SU-DHL-6 (cell line): ENCODE data around the gene ADM2.
A peak's percentile ranks its signal among the peaks of the same experiment; 100 is the strongest.

ENCODE experiments used
- H2AFZ ChIP-seq: fragments of 200-600 bp; sonication (generic); 2 replicates; pipeline ENCODE4 v1.6.1; 2014; ENCODE audit warnings: low read depth, mild to moderate bottlenecking, moderate library complexity, mixed read lengths, antibody characterized with exemption, low read length; ENCODE audit not compliant: severe bottlenecking
- H3F3A ChIP-seq: fragments of 200-600 bp; shearing (Covaris generic); 2 replicates; pipeline ENCODE4 v1.6.0; 2016; ENCODE audit warnings: antibody characterized with exemption, mild to moderate bottlenecking; ENCODE audit not compliant: insufficient read depth
- H3K27ac ChIP-seq: fragments of 200-600 bp; sonication (generic); 2 replicates; pipeline ENCODE4 v1.5.1; 2016; ENCODE audit warnings: low read depth, mild to moderate bottlenecking, low read length, moderate library complexity, mixed read lengths
- H3K27me3 ChIP-seq: fragments of 200-600 bp; sonication (generic), shearing (Covaris generic); 2 replicates; pipeline ENCODE4 v1.6.0; 2014; ENCODE audit warnings: mild to moderate bottlenecking, low read length
- H3K36me3 ChIP-seq: fragments of 200-600 bp; sonication (generic); 2 replicates; pipeline ENCODE4 v1.6.1; 2014; ENCODE audit warnings: mild to moderate bottlenecking, low read length, mixed read lengths
- H3K4me2 ChIP-seq: fragments of 300-600, 200-600 bp; shearing (Covaris generic), sonication (generic); 2 replicates; pipeline ENCODE4 v1.6.0; 2014; ENCODE audit warnings: low read length, low read depth, mild to moderate bottlenecking; ENCODE audit not compliant: poor library complexity, severe bottlenecking
- H3K4me3 ChIP-seq: fragments of 200-600 bp; sonication (generic); 2 replicates; pipeline ENCODE4 v1.5.1; 2014; ENCODE audit warnings: antibody characterized with exemption, low read length, mild to moderate bottlenecking, mixed read lengths; ENCODE audit not compliant: insufficient read depth, poor library complexity, severe bottlenecking
- H3K79me2 ChIP-seq: fragments of 200-600 bp; sonication (generic); 2 replicates; pipeline ENCODE4 v1.6.1; 2014; ENCODE audit warnings: mild to moderate bottlenecking, low read length, moderate library complexity; ENCODE audit not compliant: insufficient read depth
- H3K9ac ChIP-seq: fragments of 200-600 bp; sonication (generic); 2 replicates; pipeline ENCODE4 v1.7.0; 2014; ENCODE audit warnings: mild to moderate bottlenecking, low read length
- H3K9me2 ChIP-seq: fragments of 200-600 bp; sonication (generic); replicated peaks from 2 replicates; pipeline ENCODE4 v1.6.1; 2014; ENCODE audit warnings: low read length; ENCODE audit not compliant: insufficient read depth
- H3K9me3 ChIP-seq: fragments of 200-600 bp; sonication (generic); 2 replicates; pipeline ENCODE4 v1.6.1; 2014; ENCODE audit warnings: low read length, mixed read lengths; ENCODE audit not compliant: insufficient read depth
- H4K20me1 ChIP-seq: fragments of 200-600 bp; sonication (generic); 2 replicates; pipeline ENCODE4 v1.6.1; 2014; ENCODE audit warnings: low read depth, mild to moderate bottlenecking, antibody characterized with exemption, low read length, moderate library complexity, mixed read lengths
- EZH2phosphoT487 ChIP-seq: fragments of 200-600 bp; sonication (generic), shearing (Covaris generic); conservative IDR thresholded peaks from 2 replicates; pipeline ENCODE4 v1.6.1; 2018; ENCODE audit warnings: mild to moderate bottlenecking, antibody characterized with exemption, low read length, moderate library complexity, mixed read lengths
- TF ChIP-seq, protein P1 (sequence below): fragments of 200-600 bp; sonication (generic); IDR thresholded peaks from one replicate; pipeline ENCODE4 v1.5.1; 2017; ENCODE audit warnings: antibody characterized with exemption, mild to moderate bottlenecking, low read length, moderate library complexity; ENCODE audit not compliant: insufficient read depth, poor library complexity, severe bottlenecking

The ADM2 gene

DNA sequence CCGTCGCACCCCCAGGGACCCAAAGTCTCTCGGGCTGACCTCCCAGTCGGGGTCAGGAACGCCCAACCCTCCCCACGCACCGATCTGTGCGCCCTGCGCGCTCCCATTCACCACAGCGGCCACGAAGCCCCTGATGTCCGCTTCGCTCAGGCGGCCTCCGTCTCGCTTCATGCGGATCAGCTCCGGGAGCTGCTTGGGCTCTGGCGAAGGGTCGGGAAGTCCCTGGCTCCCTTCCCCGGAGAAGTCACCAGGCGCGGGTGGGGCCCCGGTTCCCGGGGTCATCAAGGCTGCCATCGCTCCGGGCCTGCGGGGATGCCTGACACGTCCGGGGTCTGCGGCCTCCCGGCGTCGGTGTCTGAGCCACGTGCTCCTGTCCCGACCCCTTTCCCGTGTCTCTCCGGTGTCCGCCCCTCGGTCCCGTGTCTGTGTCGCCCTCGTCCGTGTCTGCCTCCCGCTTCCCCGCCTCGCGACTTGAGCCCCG, 48.1 kb downstream of the ADM2 start:
- no peaks in the 10 kb centered on the region for H4K20me1 ChIP-seq
- no peaks in the 10 kb centered on the region for H3K36me3 ChIP-seq
- H3K9ac ChIP-seq, result no peak overlapping the region
- no peak overlapping the region for H3K4me2 ChIP-seq
- peaks cover 17% of the 10 kb centered on the region; the same call in 1 of the 2 replicates for H3F3A ChIP-seq
- no peaks in the 10 kb centered on the region for H3K27me3 ChIP-seq
- no peaks in the 10 kb centered on the region for H3K9me3 ChIP-seq
- no peaks in the 10 kb centered on the region for H3K9me2 ChIP-seq
- no peak overlapping the region for H3K4me3 ChIP-seq
- no peak overlapping the region for H3K27ac ChIP-seq
- peaks cover 5% of the 10 kb centered on the region; the same call in 1 of the 2 replicates for H3K79me2 ChIP-seq
- no peak overlapping the region for H2AFZ ChIP-seq
- TF ChIP-seq, protein P1, sequence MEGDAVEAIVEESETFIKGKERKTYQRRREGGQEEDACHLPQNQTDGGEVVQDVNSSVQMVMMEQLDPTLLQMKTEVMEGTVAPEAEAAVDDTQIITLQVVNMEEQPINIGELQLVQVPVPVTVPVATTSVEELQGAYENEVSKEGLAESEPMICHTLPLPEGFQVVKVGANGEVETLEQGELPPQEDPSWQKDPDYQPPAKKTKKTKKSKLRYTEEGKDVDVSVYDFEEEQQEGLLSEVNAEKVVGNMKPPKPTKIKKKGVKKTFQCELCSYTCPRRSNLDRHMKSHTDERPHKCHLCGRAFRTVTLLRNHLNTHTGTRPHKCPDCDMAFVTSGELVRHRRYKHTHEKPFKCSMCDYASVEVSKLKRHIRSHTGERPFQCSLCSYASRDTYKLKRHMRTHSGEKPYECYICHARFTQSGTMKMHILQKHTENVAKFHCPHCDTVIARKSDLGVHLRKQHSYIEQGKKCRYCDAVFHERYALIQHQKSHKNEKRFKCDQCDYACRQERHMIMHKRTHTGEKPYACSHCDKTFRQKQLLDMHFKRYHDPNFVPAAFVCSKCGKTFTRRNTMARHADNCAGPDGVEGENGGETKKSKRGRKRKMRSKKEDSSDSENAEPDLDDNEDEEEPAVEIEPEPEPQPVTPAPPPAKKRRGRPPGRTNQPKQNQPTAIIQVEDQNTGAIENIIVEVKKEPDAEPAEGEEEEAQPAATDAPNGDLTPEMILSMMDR, result no peak
- TF ChIP-seq EZH2phosphoT487, result no peak

DNA sequence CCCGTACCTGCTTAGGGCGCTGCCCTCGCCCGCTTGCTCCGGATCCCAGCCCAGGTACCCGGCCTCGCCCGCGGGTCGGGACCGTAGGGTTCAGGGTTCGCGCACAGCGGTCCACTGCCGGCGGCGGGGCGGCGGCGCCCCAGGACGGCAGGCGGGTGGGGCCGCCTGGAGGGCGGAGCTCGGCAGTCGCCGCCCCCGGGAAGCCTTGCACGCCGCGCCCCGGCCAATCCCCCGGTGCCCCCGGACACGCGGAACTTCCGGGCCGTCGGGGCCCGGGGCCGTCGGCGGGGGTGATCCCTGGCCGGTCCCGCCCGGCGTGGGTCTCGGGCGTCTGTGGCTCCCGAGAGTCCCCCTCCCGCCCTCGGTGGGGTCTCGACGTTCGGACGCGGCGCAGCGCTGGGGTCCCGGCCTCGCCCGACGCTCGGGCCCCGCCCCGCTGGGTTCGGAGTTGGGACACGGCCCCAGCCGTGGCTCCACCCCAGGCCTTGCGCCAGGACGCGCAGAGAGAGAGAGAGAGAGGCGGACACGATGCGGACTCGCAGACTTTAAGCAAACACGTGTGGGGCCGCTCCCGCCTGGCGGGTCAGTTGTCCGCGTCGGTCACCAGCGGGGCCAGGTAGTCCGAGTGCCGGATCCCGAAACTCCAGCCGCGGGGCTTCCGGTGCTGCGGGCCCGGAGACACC, 48.7 kb downstream of the ADM2 start, which contains the start of gene TYMP:
Gene TYMP, minus strand, starts transcription at position 116 of the 683 bp plus-strand sequence. CDS start 303 bp downstream, outside the sequence.
- Histone ChIP-seq H3K27me3 (no peaks in the 10 kb centered on the region), H3K36me3 (no peaks in the 10 kb centered on the region), H3K9ac (peak within 1 kb of the TSS; percentile 62), H3F3A (peaks cover 17% of the 10 kb centered on the region), H3K4me3 (peak within 1 kb of the TSS; percentile 51), H3K9me3 (no peaks in the 10 kb centered on the region), H2AFZ (peak within 1 kb of the TSS; percentile 24), H3K4me2 (peak within 1 kb of the TSS; percentile 61), H4K20me1 (no peaks in the 10 kb centered on the region), H3K79me2 (peaks cover under 1% of the 10 kb centered on the region; the same call in 1 of the 2 replicates), H3K27ac (peak within 1 kb of the TSS; percentile 38), H3K9me2 (no peaks in the 10 kb centered on the region)
- TF ChIP-seq EZH2phosphoT487, result no peak
- TF ChIP-seq, protein P1, result no peak

DNA sequence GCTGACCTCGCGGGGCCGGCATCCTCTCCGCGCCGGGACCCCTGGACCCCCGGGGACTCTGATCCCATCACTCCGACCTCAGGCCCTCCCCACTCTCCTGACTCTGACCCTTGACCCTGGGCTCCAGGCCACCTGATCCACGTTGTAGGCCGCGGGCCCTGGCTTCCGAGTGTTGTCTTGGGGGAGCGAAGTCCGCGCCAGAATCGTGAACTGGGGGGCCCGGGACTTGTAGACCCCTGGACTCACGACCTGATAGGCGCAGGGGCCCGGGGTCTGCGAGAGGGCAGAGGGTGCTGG, 49.2 kb downstream of the ADM2 start:
- no peaks in the 10 kb centered on the region for H4K20me1 ChIP-seq
- no peaks in the 10 kb centered on the region for H3K36me3 ChIP-seq
- H3K27me3 ChIP-seq, result no peaks in the 10 kb centered on the region
- peak overlapping the region; percentile 51 for H3K4me3 ChIP-seq
- TF ChIP-seq EZH2phosphoT487, result no peak
- TF ChIP-seq, protein P1, result no peak
- no peaks in the 10 kb centered on the region for H3K79me2 ChIP-seq
- H2AFZ ChIP-seq, result peak overlapping the region; percentile 24
- peak overlapping the region; percentile 61 for H3K4me2 ChIP-seq
- H3F3A ChIP-seq, result peaks cover 21% of the 10 kb centered on the region
- H3K9ac ChIP-seq, result peak overlapping the region; percentile 62
- peak overlapping the region; percentile 38 for H3K27ac ChIP-seq
- no peaks in the 10 kb centered on the region for H3K9me3 ChIP-seq
- H3K9me2 ChIP-seq, result no peaks in the 10 kb centered on the region
